AG09309 (cell line): ENCODE data around the gene TMEM52B.

Experiments
- DNase-seq: peaks from one replicate; pipeline ENCODE4 v3.0.0-alpha.2; 2010; ENCODE audit warnings: low read depth
- H3K4me3 ChIP-seq: 2 replicates; pipeline ENCODE4 v1.5.1; 2011; ENCODE audit warnings: mild to moderate bottlenecking, low read depth, low read length, moderate library complexity; ENCODE audit not compliant: control insufficient read depth
- CTCF ChIP-seq: IDR thresholded peaks from 2 replicates; pipeline ENCODE4 v1.5.1; 2011; ENCODE audit warnings: mild to moderate bottlenecking, low read depth, low read length, inconsistent platforms; ENCODE audit not compliant: insufficient read depth, control insufficient read depth; ENCODE audit errors: missing control alignments

The TMEM52B gene

GRCh38 chr12:10236720-10237119 lies 57.9 kb downstream of the TMEM52B start:
- H3K4me3 ChIP-seq, result no peak overlapping the region
- no peak for DNase-seq
- no peak for TF ChIP-seq CTCF

GRCh38 chr12:10238526-10238925 lies 59.7 kb downstream of the TMEM52B start:
- no peak for TF ChIP-seq CTCF

GRCh38 chr12:10241290-10241689 lies 62.5 kb downstream of the TMEM52B start:
- TF ChIP-seq CTCF, result no peak
- no peak for DNase-seq
- no peak overlapping the region for H3K4me3 ChIP-seq

More at GRCh38 chr12:10238526-10238925, 59.7 kb downstream of the TMEM52B start:
- no peak for DNase-seq
- H3K4me3 ChIP-seq, result no peak overlapping the region
